GM12872 (cell line): ENCODE measurements around the gene DSTYK.

ENCODE experiments used
- CTCF ChIP-seq: IDR thresholded peaks from 3 replicates; pipeline ENCODE4 v1.5.1; 2011; ENCODE audit warnings: low read depth, mild to moderate bottlenecking, low read length, moderate library complexity; ENCODE audit not compliant: insufficient read depth

Gene DSTYK

GRCh38 chr1:205129447-205130029 lies 82.0 kb downstream of the DSTYK start:
- TF ChIP-seq CTCF, result no peak

- TF ChIP-seq CTCF, result no peak
These were observed 83.5 kb downstream of the DSTYK start for GRCh38 chr1:205128050-205128449.

- no peak for TF ChIP-seq CTCF
These were observed 83.9 kb downstream of the DSTYK start for GRCh38 chr1:205127646-205128045.

- no peak for TF ChIP-seq CTCF
These were observed 86.8 kb downstream of the DSTYK start for GRCh38 chr1:205124726-205125125.

- no peak for TF ChIP-seq CTCF
These were observed 89.0 kb downstream of the DSTYK start for GRCh38 chr1:205122489-205122882.

- peak; percentile 86 for TF ChIP-seq CTCF
These were observed 89.6 kb downstream of the DSTYK start, which contains the start of gene RBBP5 for GRCh38 chr1:205121660-205122488. Gene RBBP5 (minus strand): TSS chr1:205121978. CDS start chr1:205121873, 105 bp downstream.

GRCh38 chr1:205118752-205119151 lies 92.8 kb downstream of the DSTYK start:
- TF ChIP-seq CTCF, result no peak
